IPS-18c (cell line): ENCODE results near the gene TUBB3.

Source experiments
- H3K4me3 ChIP-seq: 2 replicates; pipeline ENCODE4 v1.7.0; 2013; ENCODE audit warnings: low read depth, mild to moderate bottlenecking, low read length, moderate library complexity; ENCODE audit not compliant: insufficient read depth
- H3K9me3 ChIP-seq: one replicate; pipeline ENCODE4 v1.6.1; 2013; ENCODE audit warnings: mild to moderate bottlenecking, low read length, moderate library complexity; ENCODE audit not compliant: control insufficient read depth, insufficient read depth

TUBB3 gene

GRCh38 chr16:89898201-89898967, 24.8 kb upstream of the TUBB3 start:
- no peak overlapping the region for H3K4me3 ChIP-seq
- H3K9me3 ChIP-seq, result peaks cover 2% of the 10 kb centered on the region

- no peak overlapping the region for H3K4me3 ChIP-seq
- no peaks in the 10 kb centered on the region for H3K9me3 ChIP-seq
Observed at GRCh38 chr16:89899879-89900481, 23.2 kb upstream of the TUBB3 start.

GRCh38 chr16:89900885-89901284, 22.3 kb upstream of the TUBB3 start:
- Histone ChIP-seq H3K9me3 (no peaks in the 10 kb centered on the region), H3K4me3 (no peak overlapping the region)

GRCh38 chr16:89902980-89903379, 20.2 kb upstream of the TUBB3 start:
- no peak overlapping the region for H3K4me3 ChIP-seq
- H3K9me3 ChIP-seq, result peaks cover 3% of the 10 kb centered on the region

- H3K9me3 ChIP-seq, result peaks cover 3% of the 10 kb centered on the region
- no peak overlapping the region for H3K4me3 ChIP-seq
Observed at GRCh38 chr16:89903908-89904515, 19.1 kb upstream of the TUBB3 start.

- Histone ChIP-seq H3K9me3 (peaks cover 3% of the 10 kb centered on the region), H3K4me3 (no peak overlapping the region)
Observed at GRCh38 chr16:89904606-89905510, 18.3 kb upstream of the TUBB3 start.

GRCh38 chr16:89905511-89906139, 17.5 kb upstream of the TUBB3 start:
- H3K9me3 ChIP-seq, result peaks cover 3% of the 10 kb centered on the region
- H3K4me3 ChIP-seq, result no peak overlapping the region

GRCh38 chr16:89906140-89907025, 16.8 kb upstream of the TUBB3 start:
- H3K4me3 ChIP-seq, result no peak overlapping the region

GRCh38 chr16:89907055-89907814, 15.9 kb upstream of the TUBB3 start:
- Histone ChIP-seq H3K9me3 (peaks cover 3% of the 10 kb centered on the region), H3K4me3 (no peak overlapping the region)

More at GRCh38 chr16:89906140-89907025, 16.8 kb upstream of the TUBB3 start:
- H3K9me3 ChIP-seq, result peaks cover 3% of the 10 kb centered on the region

GRCh38 chr16:89908236-89908635, 14.9 kb upstream of the TUBB3 start:
- Histone ChIP-seq H3K4me3 (no peak overlapping the region), H3K9me3 (peaks cover 3% of the 10 kb centered on the region)

- H3K9me3 ChIP-seq, result peaks cover 3% of the 10 kb centered on the region
- H3K4me3 ChIP-seq, result no peak overlapping the region
Observed at GRCh38 chr16:89909777-89910716, 13.1 kb upstream of the TUBB3 start.

- Histone ChIP-seq H3K4me3 (no peak overlapping the region), H3K9me3 (peaks cover 3% of the 10 kb centered on the region)
Observed at GRCh38 chr16:89910717-89911354, 12.3 kb upstream of the TUBB3 start.

GRCh38 chr16:89911375-89911774, 11.8 kb upstream of the TUBB3 start:
- peaks cover 3% of the 10 kb centered on the region for H3K9me3 ChIP-seq
- no peak overlapping the region for H3K4me3 ChIP-seq

GRCh38 chr16:89912143-89912542, 11.0 kb upstream of the TUBB3 start:
- Histone ChIP-seq H3K4me3 (no peak overlapping the region), H3K9me3 (no peaks in the 10 kb centered on the region)
